Stimulated activated CD4-positive, alpha-beta T cell treated with anti-CD3 and anti-CD28 coated beads, Interleukin-4, amount 100 ng/mL, for 4 hours (primary cell): ENCODE data around the gene PYM1.
A peak's percentile ranks its signal among the peaks of the same experiment; 100 is the strongest.
"Not testable (repeated sequence)": the region's sequence is repeated elsewhere in the genome, so short reads cannot be mapped to it uniquely, and the experiment has no call there.

Experiments
- DNase-seq, 2 experiments: peaks; one replicate each; pipeline ENCODE4 v3.0.0-alpha.2; 2020

The PYM1 gene

GRCh38 chr12:55938826-55939501 is 11.3 kb upstream of the PYM1 start:
- DNase-seq, result no peak

GRCh38 chr12:55937981-55938380 is 10.3 kb upstream of the PYM1 start:
- DNase-seq, result no peak

GRCh38 chr12:55935738-55936151 is 8.1 kb upstream of the PYM1 start:
- peak; percentile 36 to 44 for DNase-seq

- DNase-seq, result no peak
Observed at GRCh38 chr12:55934773-55935172, 7.1 kb upstream of the PYM1 start.

GRCh38 chr12:55933799-55934742 is 6.4 kb upstream of the PYM1 start:
- DNase-seq, result no peak

GRCh38 chr12:55933169-55933798 is 5.6 kb upstream of the PYM1 start:
- no peak for DNase-seq

GRCh38 chr12:55932551-55932910 is 4.8 kb upstream of the PYM1 start:
- DNase-seq, result peak; percentile 34 to 50

- peak in 1 of 2 experiments; percentile 42 for DNase-seq
Observed at GRCh38 chr12:55931780-55932550, 4.3 kb upstream of the PYM1 start.

GRCh38 chr12:55931317-55931779 is 3.7 kb upstream of the PYM1 start:
- DNase-seq, result no peak

GRCh38 chr12:55930771-55931316 is 3.1 kb upstream of the PYM1 start, which contains the start of gene DGKA:
TSS of gene DGKA (plus strand) at chr12:55931162. CDS start at chr12:55936504, 5,342 bp downstream.
- peak; percentile 69 to 75 for DNase-seq

- peak; percentile 74 to 90 for DNase-seq
Observed at GRCh38 chr12:55929306-55929791, 1.7 kb upstream of the PYM1 start.

GRCh38 chr12:55926738-55927587 is 731 bp downstream of the PYM1 start:
- DNase-seq, result peak; percentile 85 to 88

GRCh38 chr12:55925870-55926737 is 1.6 kb downstream of the PYM1 start:
- DNase-seq, result no peak

GRCh38 chr12:55925371-55925770 is 2.3 kb downstream of the PYM1 start:
- DNase-seq, result no peak

GRCh38 chr12:55923648-55924047 is 4.0 kb downstream of the PYM1 start:
- not testable (repeated sequence) for DNase-seq

- DNase-seq, result no peak
Observed at GRCh38 chr12:55922126-55922525, 5.6 kb downstream of the PYM1 start.

GRCh38 chr12:55919032-55919431 is 8.7 kb downstream of the PYM1 start:
- not testable (repeated sequence) for DNase-seq

GRCh38 chr12:55915482-55915859 is 12.2 kb downstream of the PYM1 start:
- no peak for DNase-seq

- DNase-seq, result no peak
Observed at GRCh38 chr12:55912908-55913307, 14.8 kb downstream of the PYM1 start.

GRCh38 chr12:55909513-55909884 is 18.2 kb downstream of the PYM1 start:
- DNase-seq, result no peak
